GM18870 (cell line): ENCODE measurements around the gene NAGK.
"Not testable (repeated sequence)": the region's sequence is repeated elsewhere in the genome, so short reads cannot be mapped to it uniquely, and the experiment has no call there.

Experiments
- ATAC-seq: cut with Tn5 transposase; IDR thresholded peaks from one replicate; pipeline ENCODE4 v1.9.1; 2021; ENCODE audit warnings: moderate library complexity; ENCODE audit not compliant: unreplicated experiment

NAGK gene

GRCh38 chr2:71067567-71068217 is 756 bp upstream of the NAGK start:
- ATAC-seq, result peak; percentile 4

GRCh38 chr2:71069376-71069775 is 928 bp downstream of the NAGK start:
- ATAC-seq, result no peak

- ATAC-seq, result no peak
Observed at GRCh38 chr2:71070294-71071093, 2.0 kb downstream of the NAGK start.

GRCh38 chr2:71071681-71072398 is 3.4 kb downstream of the NAGK start:
- ATAC-seq, result peak; percentile 49

GRCh38 chr2:71072492-71072891 is 4.0 kb downstream of the NAGK start:
- ATAC-seq, result no peak

- no peak for ATAC-seq
Observed at GRCh38 chr2:71073475-71073874, 5.0 kb downstream of the NAGK start.

GRCh38 chr2:71074893-71075395 is 6.5 kb downstream of the NAGK start:
- ATAC-seq, result no peak

- ATAC-seq, result no peak
Observed at GRCh38 chr2:71078624-71079023, 10.2 kb downstream of the NAGK start.

GRCh38 chr2:71082402-71083252 is 14.2 kb downstream of the NAGK start:
- peak; percentile 60 for ATAC-seq

- ATAC-seq, result not testable (repeated sequence)
Observed at GRCh38 chr2:71083297-71083696, 14.8 kb downstream of the NAGK start.

GRCh38 chr2:71083752-71084312 is 15.4 kb downstream of the NAGK start:
- ATAC-seq, result not testable (repeated sequence)

- ATAC-seq, result not testable (repeated sequence)
Observed at GRCh38 chr2:71085325-71086003, 17.0 kb downstream of the NAGK start.

GRCh38 chr2:71089475-71089874 is 21.0 kb downstream of the NAGK start:
- not testable (repeated sequence) for ATAC-seq

- ATAC-seq, result not testable (repeated sequence)
Observed at GRCh38 chr2:71091808-71092207, 23.4 kb downstream of the NAGK start.

- ATAC-seq, result not testable (repeated sequence)
Observed at GRCh38 chr2:71092491-71093260, 24.2 kb downstream of the NAGK start.

GRCh38 chr2:71100195-71100964 is 31.9 kb downstream of the NAGK start:
- ATAC-seq, result no peak

- no peak for ATAC-seq
Observed at GRCh38 chr2:71101656-71102055, 33.2 kb downstream of the NAGK start.

GRCh38 chr2:71102981-71103681 is 34.7 kb downstream of the NAGK start:
- ATAC-seq, result no peak
